ENCODE data around the gene SLC7A1. TPM values are rescaled to one million over a fixed set of nuclear protein-coding genes. Genes with fewer than 3 reads are reported as not detected.

SLC7A1 gene
- polyA plus RNA-seq, 3 donors: 0.89 to 2.2 (median 0.92) TPM

DNA sequence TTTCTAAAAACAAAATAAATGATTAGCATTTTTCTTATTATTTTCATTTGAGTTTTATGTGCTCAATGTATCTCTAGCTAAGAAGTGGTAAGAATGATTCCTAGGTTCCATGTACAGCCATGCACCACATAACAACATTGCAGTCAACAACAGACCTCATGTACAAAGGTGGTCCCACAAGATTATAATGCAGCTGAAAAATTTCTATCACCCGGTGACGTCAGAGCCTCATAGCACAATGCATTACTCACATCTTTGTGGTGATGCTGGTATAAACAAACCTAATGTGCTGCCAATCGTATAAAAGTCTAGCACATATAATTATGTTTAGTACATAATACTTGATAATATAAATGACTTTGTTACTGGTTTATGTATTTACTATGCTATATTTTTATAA lies 120.5 kb downstream of the SLC7A1 start:
- peaks cover 9% of the 10 kb centered on the region for H3K4me1 Mint-ChIP-seq
- TF ChIP-seq, protein P1, sequence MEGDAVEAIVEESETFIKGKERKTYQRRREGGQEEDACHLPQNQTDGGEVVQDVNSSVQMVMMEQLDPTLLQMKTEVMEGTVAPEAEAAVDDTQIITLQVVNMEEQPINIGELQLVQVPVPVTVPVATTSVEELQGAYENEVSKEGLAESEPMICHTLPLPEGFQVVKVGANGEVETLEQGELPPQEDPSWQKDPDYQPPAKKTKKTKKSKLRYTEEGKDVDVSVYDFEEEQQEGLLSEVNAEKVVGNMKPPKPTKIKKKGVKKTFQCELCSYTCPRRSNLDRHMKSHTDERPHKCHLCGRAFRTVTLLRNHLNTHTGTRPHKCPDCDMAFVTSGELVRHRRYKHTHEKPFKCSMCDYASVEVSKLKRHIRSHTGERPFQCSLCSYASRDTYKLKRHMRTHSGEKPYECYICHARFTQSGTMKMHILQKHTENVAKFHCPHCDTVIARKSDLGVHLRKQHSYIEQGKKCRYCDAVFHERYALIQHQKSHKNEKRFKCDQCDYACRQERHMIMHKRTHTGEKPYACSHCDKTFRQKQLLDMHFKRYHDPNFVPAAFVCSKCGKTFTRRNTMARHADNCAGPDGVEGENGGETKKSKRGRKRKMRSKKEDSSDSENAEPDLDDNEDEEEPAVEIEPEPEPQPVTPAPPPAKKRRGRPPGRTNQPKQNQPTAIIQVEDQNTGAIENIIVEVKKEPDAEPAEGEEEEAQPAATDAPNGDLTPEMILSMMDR (IDR thresholded peaks at IDR 0.05): no peak
- no peaks in the 10 kb centered on the region for H3K9me3 ChIP-seq (replicated peaks in 1 of 2; ENCODE audit: control insufficient read depth in 1 of 2, insufficient read depth in 1 of 2, low read length in 2 of 2)
- intact Hi-C loops (cut with micrococcal nuclease): no loop called here
- no peaks in the 10 kb centered on the region for H3K9me3 Mint-ChIP-seq
- H3K4me3 ChIP-seq (replicated peaks in 1 of 3; ENCODE audit: low read depth in 2 of 3, low read length in 3 of 3): no peak overlapping the region
- H3K36me3 Mint-ChIP-seq: no peaks in the 10 kb centered on the region
- no peak overlapping the region for H3K4me2 ChIP-seq (replicated peaks; ENCODE audit: extremely low read depth, low read length, poor library complexity, severe bottlenecking)
- H3K27me3 Mint-ChIP-seq (ENCODE audit: low read depth in 3 of 3): peaks cover 1 to 7% (median 4%) of the 10 kb centered on the region in 3 donors
- H3K4me3 Mint-ChIP-seq: no peak overlapping the region
- no peak overlapping the region for H3K27ac ChIP-seq (ENCODE audit: low read depth in 1 of 2, low read length in 2 of 2)
- no CpG with 5 or more reads among the region's 3 CpGs for WGBS (ENCODE audit: insufficient coverage)
- no peak overlapping the region for H3K9ac ChIP-seq (ENCODE audit: insufficient read depth, low read length, poor library complexity, severe bottlenecking)
- H3K27me3 ChIP-seq (ENCODE audit: control insufficient read depth in 2 of 2, insufficient read depth in 2 of 2, low read length in 2 of 2): no peaks in the 10 kb centered on the region
- no peak overlapping the region for H2AFZ ChIP-seq (ENCODE audit: insufficient read depth, low read depth, low read length, poor library complexity, severe bottlenecking)
- no peak for DNase-seq
- H3K36me3 ChIP-seq (replicated peaks in 1 of 2; ENCODE audit: control insufficient read depth in 1 of 2, insufficient read depth in 2 of 2, low read length in 2 of 2): no peaks in the 10 kb centered on the region
- H3K4me1 ChIP-seq (ENCODE audit: control insufficient read depth in 1 of 2, insufficient read depth in 2 of 2, low read length in 2 of 2): peaks cover 11 to 12% of the 10 kb centered on the region in 2 donors
- H4K20me1 ChIP-seq (ENCODE audit: insufficient read depth, low read length): no peaks in the 10 kb centered on the region
- H3K27ac Mint-ChIP-seq: no peak overlapping the region
- no peaks in the 10 kb centered on the region for H3K79me2 ChIP-seq (ENCODE audit: insufficient read depth, low read length)

DNA sequence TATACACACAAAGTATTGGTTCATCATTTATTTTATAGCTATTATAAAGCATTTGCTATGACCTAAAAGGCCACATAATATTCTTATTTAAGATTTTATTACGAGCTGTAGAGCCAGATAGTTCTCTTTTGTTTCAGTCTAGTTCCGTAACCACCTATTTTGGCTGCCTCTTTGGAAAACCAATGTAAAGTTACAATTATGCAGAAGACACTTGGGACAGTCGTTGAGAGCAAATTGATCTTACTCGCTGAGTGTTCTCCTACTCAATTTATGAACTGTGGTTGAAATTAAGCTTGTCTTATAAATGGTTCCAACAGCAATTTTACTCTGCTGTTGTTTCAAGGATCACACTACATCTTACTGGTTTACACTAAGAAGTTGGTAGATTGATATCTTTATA lies 122.3 kb downstream of the SLC7A1 start:
- Histone ChIP-seq H3K27ac (ENCODE audit: low read depth in 1 of 2, low read length in 2 of 2) (no peak overlapping the region), H2AFZ (ENCODE audit: insufficient read depth, low read depth, low read length, poor library complexity, severe bottlenecking) (no peak overlapping the region), H4K20me1 (ENCODE audit: insufficient read depth, low read length) (no peaks in the 10 kb centered on the region), H3K9me3 (replicated peaks in 1 of 2; ENCODE audit: control insufficient read depth in 1 of 2, insufficient read depth in 1 of 2, low read length in 2 of 2) (no peaks in the 10 kb centered on the region), H3K79me2 (ENCODE audit: insufficient read depth, low read length) (no peaks in the 10 kb centered on the region), H3K27me3 (ENCODE audit: control insufficient read depth in 2 of 2, insufficient read depth in 2 of 2, low read length in 2 of 2) (no peaks in the 10 kb centered on the region), H3K36me3 (replicated peaks in 1 of 2; ENCODE audit: control insufficient read depth in 1 of 2, insufficient read depth in 2 of 2, low read length in 2 of 2) (no peaks in the 10 kb centered on the region), H3K4me2 (replicated peaks; ENCODE audit: extremely low read depth, low read length, poor library complexity, severe bottlenecking) (no peak overlapping the region), H3K4me1 (ENCODE audit: control insufficient read depth in 1 of 2, insufficient read depth in 2 of 2, low read length in 2 of 2) (peaks cover 11 to 12% of the 10 kb centered on the region in 2 donors), H3K4me3 (replicated peaks in 1 of 3; ENCODE audit: low read depth in 2 of 3, low read length in 3 of 3) (no peak overlapping the region), H3K9ac (ENCODE audit: insufficient read depth, low read length, poor library complexity, severe bottlenecking) (no peak overlapping the region)
- Mint-ChIP-seq H3K4me1 (peaks cover 9% of the 10 kb centered on the region), H3K4me3 (no peak overlapping the region), H3K27me3 (ENCODE audit: low read depth in 3 of 3) (peaks cover 1 to 4% (median 4%) of the 10 kb centered on the region in 3 donors), H3K27ac (no peak overlapping the region), H3K36me3 (no peaks in the 10 kb centered on the region), H3K9me3 (no peaks in the 10 kb centered on the region)
- DNase-seq: no peak
- intact Hi-C loops (cut with micrococcal nuclease): no loop called here
- 100% methylated on average over 2 of the region's 4 CpGs for WGBS (ENCODE audit: insufficient coverage)
- TF ChIP-seq, protein P1 (IDR thresholded peaks at IDR 0.05): no peak

Measured in CD14-positive monocyte (primary cell).